ENCODE results near the gene CTDP1.
"Not testable (repeated sequence)": the region's sequence is repeated elsewhere in the genome, so short reads cannot be mapped to it uniquely, and the experiment has no call there.

Gene CTDP1

GRCh38 chr18:79698668-79699335, 19.2 kb downstream of the CTDP1 start:
- DNase-seq (ENCODE audit: low read depth): peak; percentile 49

DNA sequence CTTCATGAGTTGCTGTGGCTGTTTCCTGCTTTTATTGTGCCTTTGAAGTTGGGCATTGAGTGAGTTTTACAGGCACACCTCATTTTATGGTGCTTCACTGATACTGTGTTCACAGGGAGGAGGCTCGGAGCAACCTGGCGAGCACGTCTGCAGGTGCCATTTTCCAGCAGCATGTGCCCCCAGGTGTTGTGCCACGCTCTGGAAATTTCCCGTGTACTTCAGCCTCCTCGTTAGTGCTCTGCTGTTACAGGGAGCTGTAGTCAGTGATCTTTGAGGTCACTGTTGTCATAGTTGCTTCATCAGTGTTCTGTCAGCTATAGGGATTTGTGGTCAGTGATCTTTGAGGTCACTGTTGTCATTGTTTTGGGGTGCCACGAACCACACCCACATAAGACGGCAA, 20.1 kb downstream of the CTDP1 start:
- no peak for DNase-seq (ENCODE audit: low read depth)

GRCh38 chr18:79702906-79703305, 23.3 kb downstream of the CTDP1 start:
- no peak for DNase-seq (ENCODE audit: low read depth)

GRCh38 chr18:79704631-79705030, 25.0 kb downstream of the CTDP1 start:
- no peak for DNase-seq (ENCODE audit: low read depth)

DNA sequence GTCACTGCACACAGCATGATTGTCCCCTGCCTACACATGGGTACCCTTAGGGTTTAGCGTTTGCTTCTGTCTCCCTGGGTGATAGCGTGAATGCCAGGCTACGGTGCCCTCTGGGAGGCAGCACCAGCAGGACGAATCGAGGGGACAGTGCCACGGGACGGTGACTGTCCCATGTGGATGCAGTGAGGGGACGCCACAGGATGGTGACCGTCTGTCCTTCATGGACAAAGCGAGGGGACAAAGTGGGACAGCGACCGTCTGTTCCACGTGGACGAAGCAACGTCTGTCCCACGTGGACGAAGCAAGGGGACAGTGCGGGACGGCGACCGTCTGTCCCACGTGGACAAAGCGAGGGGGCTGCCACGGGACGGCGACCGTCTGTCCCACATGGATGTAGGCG, 25.7 kb downstream of the CTDP1 start:
- DNase-seq (ENCODE audit: low read depth): no peak

GRCh38 chr18:79706006-79706405, 26.4 kb downstream of the CTDP1 start:
- DNase-seq (ENCODE audit: low read depth): no peak

DNA sequence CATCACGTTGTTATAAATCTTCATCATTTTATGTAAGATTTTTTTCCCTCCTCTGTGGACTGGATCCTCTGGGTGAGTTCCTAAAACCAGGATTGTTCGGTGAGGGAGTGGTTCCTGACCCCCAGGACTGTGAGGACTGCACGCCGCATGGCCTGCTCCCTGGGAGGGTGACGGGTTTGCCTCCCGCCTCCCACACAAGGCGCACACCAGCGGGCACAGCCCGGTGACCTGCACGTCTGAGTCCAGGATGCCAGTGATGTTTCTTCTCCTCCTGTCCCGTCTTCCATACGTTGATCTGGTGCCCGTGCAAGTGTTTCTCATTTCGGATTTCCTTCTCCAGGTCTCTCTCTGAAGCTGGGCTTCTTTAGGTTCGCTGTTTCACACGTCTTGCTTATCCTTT, 27.1 kb downstream of the CTDP1 start:
- DNase-seq (ENCODE audit: low read depth): no peak

DNA sequence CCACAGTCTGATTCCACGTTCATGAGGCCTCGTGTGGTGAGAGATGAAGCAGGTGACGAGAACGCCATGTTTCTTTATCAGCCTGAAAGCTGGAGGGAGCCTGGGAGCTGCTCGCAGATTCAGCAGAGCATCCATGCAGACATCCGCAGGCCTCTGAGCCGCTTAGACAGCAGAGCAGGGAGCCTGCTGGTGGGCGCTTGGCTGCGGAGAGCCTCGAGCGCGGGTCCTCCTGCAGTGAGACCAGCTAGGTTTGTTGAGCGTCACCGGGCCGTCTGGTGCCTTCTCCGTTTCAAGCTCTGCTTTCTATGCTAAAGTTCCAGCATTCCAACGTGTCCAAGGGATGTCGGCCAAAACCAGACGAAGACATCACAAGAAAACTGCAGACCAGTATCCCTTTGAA, 27.6 kb downstream of the CTDP1 start:
- DNase-seq (ENCODE audit: low read depth): no peak

GRCh38 chr18:79707671-79708070, 28.1 kb downstream of the CTDP1 start:
- DNase-seq (ENCODE audit: low read depth): no peak

DNA sequence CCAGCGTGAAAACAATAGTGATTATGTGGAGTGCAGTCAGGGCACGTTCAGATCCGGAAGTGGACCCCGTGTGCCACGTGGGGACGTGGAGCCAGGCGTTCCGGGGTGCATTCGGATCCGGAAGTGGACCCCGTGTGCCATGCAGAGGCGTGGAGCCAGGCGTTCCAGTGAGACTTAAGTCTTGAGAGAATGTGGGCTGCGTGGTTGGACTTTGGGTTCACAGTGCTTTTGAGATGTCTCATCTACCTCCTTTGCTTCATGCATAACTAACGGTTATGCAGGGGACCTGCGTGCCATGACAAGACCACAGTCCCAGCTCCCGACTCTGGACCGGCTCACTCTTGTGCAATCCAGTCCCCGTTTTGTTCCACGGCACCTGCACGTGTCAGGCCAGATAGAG, 28.8 kb downstream of the CTDP1 start:
- no peak for DNase-seq (ENCODE audit: low read depth)

DNA sequence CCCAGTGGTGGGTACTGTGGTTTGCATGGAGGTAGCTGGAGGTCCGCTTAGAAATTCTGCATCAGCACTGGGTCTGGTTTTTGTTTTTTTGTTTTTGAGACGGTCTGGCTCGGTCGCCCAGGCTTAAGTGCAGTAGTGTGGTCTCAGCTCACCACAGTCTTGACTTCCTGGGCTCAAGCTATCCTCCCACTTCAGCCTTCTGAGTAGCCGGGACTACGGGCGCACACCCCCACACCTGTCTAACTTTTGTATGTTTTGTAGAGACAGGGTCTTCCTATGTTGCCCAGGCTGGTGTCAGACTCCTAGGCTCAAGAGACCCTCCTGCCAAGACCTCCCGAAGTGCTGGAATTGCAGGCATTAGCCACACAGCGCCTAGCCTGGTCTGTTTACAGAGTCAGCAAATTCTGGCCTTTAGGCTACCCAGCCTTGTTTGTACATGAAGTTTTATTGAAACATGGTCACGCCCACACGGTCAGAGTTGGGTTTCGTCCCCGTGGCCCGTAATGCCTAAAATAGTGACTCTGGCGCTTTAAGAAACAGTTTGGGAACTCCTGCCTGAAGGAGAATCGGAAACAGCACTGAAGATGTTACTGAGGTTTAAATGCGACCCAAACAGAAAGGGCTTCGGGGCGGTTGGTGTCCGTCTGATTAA, 32.7 kb downstream of the CTDP1 start:
- no peak for DNase-seq (ENCODE audit: low read depth)

- no peak for DNase-seq (ENCODE audit: low read depth)
Measured at GRCh38 chr18:79713341-79713740, 33.7 kb downstream of the CTDP1 start.

GRCh38 chr18:79714531-79715240, 35.1 kb downstream of the CTDP1 start:
- no peak for DNase-seq (ENCODE audit: low read depth)

GRCh38 chr18:79715280-79715679, 35.7 kb downstream of the CTDP1 start:
- no peak for DNase-seq (ENCODE audit: low read depth)

DNA sequence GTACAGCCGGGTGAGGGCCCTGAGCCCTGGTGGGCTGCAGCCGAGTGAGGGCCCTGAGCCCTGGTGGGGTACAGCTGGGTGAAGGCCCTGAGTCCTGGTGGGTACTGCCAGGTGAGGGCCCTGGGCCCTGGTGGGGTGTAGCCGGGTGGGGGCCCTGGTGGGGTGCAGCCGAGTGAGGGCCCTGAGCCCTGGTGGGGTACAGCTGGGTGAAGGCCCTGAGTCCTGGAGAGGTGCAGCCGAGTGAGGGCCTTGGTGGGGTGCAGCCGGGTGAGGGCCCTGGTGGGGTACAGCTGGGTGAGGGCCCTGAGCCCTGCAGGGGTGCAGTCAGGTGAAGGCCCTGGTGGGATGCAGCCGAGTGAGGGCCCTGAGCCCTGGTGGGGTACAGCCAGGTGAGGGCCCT, 37.5 kb downstream of the CTDP1 start:
- no peak for DNase-seq (ENCODE audit: low read depth)

DNA sequence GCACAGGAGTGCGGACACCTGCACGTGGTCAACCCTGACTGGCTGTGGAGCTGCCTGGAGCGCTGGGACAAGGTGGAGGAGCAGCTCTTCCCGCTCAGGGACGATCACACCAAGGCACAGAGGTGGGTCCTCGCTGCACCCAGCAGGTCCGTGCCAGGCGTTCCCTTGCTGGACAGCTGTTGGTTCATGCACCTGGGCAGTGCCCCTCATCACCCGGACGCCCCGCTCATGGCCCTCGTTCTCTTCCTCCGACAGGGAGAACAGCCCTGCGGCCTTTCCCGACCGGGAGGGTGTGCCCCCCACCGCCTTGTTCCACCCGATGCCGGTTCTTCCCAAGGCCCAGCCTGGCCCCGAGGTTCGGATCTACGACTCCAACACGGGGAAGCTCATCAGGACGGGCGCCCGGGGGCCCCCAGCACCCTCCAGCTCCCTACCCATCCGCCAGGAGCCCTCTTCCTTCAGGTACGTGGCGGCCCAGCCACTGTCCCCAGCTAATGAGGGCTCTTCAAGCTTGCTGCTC, 38.0 kb downstream of the CTDP1 start:
- DNase-seq (ENCODE audit: low read depth): no peak

GRCh38 chr18:79718126-79718525, 38.5 kb downstream of the CTDP1 start:
- no peak for DNase-seq (ENCODE audit: low read depth)

DNA sequence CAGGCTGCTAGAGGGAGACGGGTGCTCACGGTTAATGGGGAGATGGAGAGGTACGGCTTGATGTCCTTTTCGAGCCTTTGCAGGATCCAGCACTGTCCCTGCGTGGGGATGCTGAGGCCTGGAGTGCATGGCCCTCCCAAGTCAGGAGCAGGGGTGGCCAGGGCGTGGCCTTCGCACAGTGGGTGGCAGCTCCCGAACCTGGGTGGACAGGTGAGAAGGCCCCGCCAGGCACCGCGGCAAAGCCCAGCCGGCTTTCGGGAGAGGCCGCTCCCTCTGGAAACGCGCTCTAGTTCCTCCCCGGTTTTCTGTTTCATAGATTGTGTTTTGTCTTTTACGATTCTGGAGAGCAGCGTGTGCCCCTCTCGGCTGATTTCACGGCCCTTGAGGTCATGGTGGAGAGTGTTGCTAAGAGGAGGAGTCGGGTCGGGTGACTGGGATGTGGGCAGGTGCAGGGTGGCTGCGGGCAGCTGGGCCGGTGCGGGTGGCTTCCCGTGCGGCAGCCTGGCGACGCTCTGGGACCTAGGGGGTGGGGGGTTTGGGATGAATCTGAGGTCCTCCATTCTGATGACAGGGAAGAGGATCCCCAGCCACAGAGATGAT, 39.4 kb downstream of the CTDP1 start:
- DNase-seq (ENCODE audit: low read depth): no peak

DNA sequence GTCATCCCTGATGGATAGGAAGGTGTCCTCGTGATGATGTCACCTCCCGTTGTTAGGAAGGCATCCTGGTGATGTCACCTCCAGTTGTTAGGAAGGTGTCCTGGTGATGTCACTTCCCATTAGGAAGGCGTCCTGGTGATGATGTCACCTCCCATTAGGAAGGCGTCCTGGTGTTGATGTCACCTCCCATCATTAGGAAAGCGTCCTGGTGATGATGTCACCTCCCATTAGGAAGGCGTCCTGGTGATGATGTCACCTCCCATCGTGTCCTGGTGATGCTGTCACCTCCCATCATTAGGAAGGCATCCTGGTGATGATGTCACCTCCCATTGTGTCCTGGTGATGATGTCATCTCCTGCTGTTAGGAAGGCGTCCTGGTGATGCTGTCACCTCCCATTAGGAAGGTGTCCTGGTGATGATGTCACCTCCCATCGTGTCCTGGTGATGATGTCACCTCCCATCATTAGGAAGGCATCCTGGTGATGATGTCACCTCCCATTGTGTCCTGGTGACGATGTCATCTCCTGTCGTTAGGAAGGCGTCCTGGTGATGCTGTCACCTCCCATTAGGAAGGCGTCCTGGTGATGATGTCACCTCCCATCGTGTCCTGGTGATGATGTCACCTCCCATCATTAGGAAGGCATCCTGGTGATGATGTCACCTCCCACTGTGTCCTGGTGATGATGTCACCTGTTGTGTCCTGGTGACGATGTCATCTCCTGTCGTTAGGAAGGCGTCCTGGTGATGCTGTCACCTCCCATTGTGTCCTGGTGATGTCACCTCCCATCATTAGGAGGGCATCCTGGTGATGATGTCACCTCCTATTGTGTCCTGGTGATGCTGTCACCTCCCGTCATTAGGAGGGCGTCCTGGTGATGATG, 40.1 kb downstream of the CTDP1 start:
- DNase-seq (ENCODE audit: low read depth): not testable (repeated sequence)

DNA sequence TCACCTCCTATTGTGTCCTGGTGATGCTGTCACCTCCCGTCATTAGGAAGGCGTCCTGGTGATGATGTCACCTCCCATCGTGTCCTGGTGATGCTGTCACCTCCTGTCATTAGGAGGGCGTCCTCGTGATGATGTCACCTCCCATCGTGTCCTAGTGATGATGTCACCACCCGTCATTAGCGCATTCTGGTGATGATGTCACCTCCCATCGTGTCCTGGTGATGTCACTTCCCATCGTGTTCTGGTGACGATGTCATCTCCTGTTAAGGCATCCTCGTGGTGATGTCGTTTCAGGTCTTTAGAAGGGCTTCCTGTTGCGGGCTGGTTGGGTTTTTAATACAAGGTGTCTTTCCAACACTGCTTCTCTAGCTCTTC, 40.7 kb downstream of the CTDP1 start:
- no peak for DNase-seq (ENCODE audit: low read depth)

DNA sequence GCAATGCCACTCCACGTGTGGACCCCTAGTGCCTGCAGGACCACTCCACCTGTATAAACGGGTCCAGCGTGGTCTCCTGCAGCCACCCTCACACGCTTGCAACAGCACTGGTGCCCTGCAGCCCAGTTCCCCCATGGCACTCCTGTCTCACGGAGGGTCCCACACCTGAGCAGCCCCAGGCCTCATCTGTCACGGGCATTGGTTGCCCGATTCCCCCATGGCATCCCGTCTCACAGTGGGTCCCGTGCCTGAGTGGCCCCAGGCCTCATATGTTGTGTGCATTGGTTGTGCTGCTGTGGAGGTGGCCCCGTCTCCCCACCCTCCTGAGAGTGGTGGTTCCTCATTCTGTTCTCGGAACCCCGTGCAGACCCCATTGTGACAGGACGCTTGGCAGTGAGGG, 43.4 kb downstream of the CTDP1 start:
- DNase-seq (ENCODE audit: low read depth): no peak

- DNase-seq (ENCODE audit: low read depth): no peak
Measured at GRCh38 chr18:79723628-79724027, 44.0 kb downstream of the CTDP1 start.
